ENCODE measurements around the gene PCDHGA10. TPM values are rescaled to one million over a fixed set of nuclear protein-coding genes. Genes with fewer than 3 reads are reported as not detected.
"Not testable (repeated sequence)": the region's sequence is repeated elsewhere in the genome, so short reads cannot be mapped to it uniquely, and the experiment has no call there.

PCDHGA10 gene
- total RNA-seq, 1 experiment from 2014 or later, result 5.1 TPM

DNA sequence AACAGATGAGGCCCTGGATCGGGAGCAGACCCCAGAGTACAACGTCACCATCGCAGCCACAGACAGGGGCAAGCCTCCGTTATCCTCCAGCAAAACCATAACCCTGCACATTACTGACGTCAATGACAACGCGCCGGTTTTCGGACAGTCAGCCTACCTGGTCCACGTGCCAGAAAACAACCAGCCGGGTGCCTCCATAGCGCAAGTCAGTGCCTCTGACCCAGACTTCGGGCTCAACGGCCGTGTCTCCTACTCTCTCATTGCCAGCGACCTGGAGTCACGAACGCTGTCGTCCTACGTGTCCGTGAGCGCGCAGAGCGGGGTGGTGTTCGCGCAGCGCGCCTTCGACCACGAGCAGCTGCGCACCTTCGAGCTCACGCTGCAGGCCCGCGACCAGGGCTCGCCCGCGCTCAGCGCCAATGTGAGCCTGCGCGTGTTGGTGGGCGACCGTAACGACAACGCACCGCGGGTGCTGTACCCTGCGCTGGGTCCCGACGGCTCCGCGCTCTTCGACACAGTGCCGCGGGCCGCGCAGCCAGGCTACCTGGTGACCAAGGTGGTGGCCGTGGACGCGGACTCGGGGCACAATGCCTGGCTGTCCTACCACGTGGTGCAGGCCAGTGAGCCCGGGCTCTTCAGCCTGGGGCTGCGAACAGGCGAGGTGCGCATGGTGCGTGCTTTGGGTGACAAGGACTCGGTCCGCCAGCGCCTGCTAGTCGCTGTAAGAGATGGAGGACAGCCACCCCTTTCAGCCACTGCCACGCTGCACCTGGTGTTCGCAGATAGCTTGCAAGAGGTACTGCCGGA lies 6.5 kb downstream of the PCDHGA10 start:
- DNase-seq (ENCODE audit: extremely low read depth, low read depth), result no peak

DNA sequence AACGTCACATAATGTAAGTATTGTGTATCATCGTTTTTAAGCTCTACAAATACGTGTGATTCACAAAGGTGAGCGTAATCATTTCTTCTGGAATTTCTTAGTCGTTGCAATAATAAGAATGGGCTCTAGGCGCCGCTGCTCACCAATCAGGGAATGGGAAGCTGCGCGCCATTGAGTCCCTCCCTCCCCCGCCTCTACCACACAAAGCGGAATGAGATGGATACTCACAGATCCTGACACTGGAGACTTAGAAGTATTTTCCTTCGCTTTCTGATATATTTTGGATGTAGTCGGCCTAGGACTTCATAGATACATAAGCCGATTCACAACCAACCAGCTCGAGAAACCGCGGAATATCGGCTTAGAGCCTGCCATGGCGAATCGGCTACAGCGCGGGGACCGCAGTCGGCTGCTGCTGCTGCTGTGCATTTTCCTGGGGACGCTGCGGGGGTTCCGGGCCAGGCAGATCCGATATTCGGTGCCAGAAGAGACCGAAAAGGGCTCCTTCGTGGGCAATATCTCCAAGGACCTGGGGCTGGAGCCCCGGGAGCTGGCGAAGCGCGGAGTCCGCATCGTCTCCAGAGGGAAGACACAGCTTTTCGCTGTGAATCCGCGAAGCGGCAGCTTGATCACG lies 8.2 kb downstream of the PCDHGA10 start, which contains the start of gene PCDHGA11:
PCDHGA11 (plus strand) TSS at position 197 of the 634 bp plus-strand sequence; CDS start at position 374, 177 bp downstream.
- DNase-seq (ENCODE audit: extremely low read depth, low read depth), result no peak

DNA sequence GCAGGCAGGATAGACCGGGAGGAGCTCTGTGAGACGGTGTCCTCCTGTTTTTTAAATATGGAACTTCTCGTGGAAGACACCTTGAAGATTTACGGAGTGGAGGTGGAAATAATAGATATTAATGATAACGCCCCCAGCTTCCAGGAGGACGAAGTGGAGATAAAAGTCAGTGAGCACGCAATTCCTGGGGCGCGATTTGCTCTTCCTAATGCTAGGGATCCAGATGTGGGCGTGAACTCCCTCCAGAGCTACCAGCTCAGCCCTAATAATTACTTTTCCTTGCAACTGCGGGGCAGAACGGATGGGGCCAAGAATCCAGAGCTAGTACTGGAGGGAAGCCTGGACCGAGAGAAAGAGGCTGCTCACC lies 8.7 kb downstream of the PCDHGA10 start:
- no peak for DNase-seq (ENCODE audit: extremely low read depth, low read depth)

DNA sequence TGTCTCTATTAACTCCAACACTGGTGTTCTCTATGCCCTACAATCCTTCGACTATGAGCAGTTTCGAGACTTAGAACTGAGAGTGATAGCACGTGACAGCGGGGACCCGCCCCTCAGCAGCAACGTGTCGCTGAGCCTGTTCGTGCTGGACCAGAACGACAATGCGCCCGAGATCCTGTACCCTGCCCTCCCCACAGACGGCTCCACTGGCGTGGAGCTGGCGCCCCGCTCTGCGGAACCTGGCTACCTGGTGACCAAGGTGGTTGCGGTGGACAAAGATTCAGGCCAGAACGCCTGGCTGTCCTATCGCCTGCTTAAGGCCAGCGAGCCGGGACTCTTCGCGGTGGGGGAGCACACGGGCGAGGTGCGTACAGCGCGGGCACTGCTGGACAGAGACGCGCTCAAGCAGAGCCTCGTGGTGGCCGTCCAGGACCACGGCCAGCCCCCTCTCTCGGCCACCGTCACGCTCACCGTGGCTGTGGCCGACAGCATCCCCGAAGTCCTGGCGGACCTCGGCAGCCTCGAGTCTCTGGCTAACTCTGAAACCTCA lies 10.0 kb downstream of the PCDHGA10 start:
- DNase-seq (ENCODE audit: extremely low read depth, low read depth), result no peak

DNA sequence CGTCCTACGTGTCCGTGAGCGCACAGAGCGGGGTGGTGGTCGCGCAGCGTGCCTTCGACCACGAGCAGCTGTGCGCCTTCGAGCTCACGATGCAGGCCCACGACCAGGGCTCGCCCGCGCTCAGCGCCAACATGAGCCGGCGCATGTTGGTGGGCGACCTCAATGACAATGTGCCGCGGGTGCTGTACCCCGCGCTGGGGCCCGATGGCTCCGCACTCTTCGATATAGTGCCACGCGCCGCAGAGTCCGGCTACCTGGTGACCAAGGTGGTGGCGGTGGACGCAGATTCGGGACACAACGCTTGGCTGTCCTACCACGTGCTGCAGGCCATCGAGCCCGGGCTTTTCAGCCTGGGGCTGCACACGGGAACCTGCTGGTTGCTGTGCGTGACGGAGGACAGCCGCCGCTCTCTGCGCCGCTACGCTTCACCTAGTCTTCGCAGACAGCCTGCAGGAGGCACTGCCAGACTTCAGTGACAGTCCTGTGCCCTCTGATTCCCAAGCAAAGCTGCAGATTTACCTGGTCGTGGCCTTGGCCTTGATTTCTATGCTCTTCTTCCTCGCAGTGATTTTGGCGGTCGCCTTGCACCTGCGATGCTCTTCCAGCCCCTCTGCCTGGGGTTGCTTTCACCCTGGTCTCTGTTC lies 15.1 kb downstream of the PCDHGA10 start:
- DNase-seq (ENCODE audit: extremely low read depth, low read depth), result no peak

DNA sequence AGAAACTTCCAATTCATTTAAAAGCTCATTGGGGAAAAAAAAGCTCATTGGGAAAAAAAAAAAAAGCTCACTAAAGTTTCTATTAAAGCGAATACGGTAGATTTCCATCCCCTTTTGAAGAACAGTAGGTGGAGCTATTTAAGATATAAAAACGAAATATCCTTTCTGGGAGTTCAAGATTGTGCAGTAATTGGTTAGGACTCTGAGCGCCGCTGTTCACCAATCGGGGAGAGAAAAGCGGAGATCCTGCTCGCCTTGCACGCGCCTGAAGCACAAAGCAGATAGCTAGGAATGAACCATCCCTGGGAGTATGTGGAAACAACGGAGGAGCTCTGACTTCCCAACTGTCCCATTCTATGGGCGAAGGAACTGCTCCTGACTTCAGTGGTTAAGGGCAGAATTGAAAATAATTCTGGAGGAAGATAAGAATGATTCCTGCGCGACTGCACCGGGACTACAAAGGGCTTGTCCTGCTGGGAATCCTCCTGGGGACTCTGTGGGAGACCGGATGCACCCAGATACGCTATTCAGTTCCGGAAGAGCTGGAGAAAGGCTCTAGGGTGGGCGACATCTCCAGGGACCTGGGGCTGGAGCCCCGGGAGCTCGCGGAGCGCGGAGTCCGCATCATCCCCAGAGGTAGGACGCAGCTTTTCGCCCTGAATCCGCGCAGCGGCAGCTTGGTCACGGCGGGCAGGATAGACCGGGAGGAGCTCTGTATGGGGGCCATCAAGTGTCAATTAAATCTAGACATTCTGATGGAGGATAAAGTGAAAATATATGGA lies 17.7 kb downstream of the PCDHGA10 start, which contains the start of gene PCDHGA12:
PCDHGA12 (plus strand) TSS at position 176 of the 782 bp plus-strand sequence; CDS start at position 429, 253 bp downstream.
- no peak for DNase-seq (ENCODE audit: extremely low read depth, low read depth)

DNA sequence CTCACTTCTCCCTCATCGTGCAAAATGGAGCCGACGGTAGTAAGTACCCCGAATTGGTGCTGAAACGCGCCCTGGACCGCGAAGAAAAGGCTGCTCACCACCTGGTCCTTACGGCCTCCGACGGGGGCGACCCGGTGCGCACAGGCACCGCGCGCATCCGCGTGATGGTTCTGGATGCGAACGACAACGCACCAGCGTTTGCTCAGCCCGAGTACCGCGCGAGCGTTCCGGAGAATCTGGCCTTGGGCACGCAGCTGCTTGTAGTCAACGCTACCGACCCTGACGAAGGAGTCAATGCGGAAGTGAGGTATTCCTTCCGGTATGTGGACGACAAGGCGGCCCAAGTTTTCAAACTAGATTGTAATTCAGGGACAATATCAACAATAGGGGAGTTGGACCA lies 18.5 kb downstream of the PCDHGA10 start:
- DNase-seq (ENCODE audit: extremely low read depth, low read depth), result no peak

- not testable (repeated sequence) for DNase-seq (ENCODE audit: extremely low read depth, low read depth)
Observed at GRCh38 chr5:141432308-141432707, 19.5 kb downstream of the PCDHGA10 start.

DNA sequence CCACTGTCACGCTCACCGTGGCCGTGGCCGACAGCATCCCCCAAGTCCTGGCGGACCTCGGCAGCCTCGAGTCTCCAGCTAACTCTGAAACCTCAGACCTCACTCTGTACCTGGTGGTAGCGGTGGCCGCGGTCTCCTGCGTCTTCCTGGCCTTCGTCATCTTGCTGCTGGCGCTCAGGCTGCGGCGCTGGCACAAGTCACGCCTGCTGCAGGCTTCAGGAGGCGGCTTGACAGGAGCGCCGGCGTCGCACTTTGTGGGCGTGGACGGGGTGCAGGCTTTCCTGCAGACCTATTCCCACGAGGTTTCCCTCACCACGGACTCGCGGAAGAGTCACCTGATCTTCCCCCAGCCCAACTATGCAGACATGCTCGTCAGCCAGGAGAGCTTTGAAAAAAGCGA lies 19.9 kb downstream of the PCDHGA10 start:
- DNase-seq (ENCODE audit: extremely low read depth, low read depth), result not testable (repeated sequence)

DNA sequence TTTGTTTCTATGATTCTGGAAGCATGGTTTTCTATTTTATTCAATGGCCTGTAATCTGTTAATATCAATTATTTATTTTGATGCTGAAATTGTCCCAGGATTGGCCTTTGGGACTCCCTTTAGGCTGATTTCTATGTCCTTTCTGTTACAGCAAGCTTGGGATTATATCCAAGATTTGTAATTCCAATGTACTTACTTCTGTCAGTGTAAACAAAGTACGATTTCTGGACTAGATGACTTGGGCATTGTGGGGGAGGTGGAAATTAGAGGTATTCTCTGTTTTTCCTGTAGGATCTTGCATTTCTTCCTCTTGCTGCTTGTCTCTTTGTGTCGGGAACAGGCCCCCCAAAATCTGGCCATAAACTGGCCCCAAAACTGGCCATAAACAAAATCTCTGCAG lies 21.2 kb downstream of the PCDHGA10 start:
- no peak for DNase-seq (ENCODE audit: extremely low read depth, low read depth)

DNA sequence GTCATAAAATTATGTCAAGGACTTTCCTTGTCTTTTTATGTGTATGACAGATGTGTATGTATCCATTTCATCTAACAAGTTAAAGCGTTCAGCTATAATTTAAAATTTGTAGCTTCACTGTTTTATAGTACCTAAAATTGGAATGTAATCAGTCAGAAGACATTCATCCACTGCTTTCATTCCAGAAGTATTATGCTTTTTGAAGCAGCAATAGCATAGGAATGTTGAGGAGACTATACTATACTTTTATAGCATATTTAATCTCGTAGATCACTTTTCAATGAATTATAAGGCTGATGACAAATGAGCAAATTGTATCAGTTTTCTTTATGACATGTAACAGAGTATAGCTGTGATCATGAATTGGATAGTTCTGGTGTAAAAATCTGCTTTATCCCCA lies 24.4 kb downstream of the PCDHGA10 start:
- DNase-seq (ENCODE audit: extremely low read depth, low read depth), result no peak

- DNase-seq (ENCODE audit: extremely low read depth, low read depth), result no peak
Observed at GRCh38 chr5:141439411-141440141, 26.8 kb downstream of the PCDHGA10 start.

DNA sequence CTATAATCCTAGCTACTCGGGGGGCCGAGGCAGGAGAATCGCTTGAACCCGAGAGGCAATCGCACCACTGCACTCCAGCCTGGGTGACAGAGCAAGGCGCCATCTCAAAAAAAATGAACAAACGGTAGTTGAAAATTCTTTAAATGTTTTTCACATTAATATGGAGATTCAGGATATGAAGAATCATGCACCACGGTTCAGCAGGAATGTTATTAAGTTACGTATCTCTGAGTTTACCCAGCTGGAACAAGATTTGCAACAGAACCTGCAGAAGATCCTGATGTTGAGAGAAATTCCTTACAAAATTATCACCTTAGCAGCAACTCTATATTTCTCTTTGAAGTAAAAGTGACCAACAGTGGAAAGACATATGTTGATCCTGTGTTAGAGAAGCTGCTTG lies 27.6 kb downstream of the PCDHGA10 start:
- DNase-seq (ENCODE audit: extremely low read depth, low read depth), result no peak

- DNase-seq (ENCODE audit: extremely low read depth, low read depth), result no peak
Observed at GRCh38 chr5:141441571-141442170, 28.9 kb downstream of the PCDHGA10 start.

DNA sequence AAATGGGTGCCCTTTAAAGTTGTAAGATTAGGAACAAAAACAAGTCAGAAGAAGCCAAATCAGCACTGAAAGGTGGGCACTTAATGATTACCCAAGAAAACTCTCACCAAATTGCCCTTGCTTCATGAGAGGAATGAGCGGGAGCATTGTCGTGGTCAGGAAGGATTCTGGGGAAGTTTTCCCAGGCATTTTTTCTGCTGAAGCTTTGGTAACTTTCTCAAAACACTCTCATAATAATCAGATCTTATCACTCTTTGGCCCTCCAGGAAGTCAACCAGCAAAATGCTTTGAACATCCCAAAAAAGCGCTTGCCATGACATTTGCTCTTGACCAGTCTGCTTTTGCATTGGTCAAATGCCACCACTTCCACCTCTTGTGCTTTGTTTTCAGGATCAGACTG lies 52.6 kb downstream of the PCDHGA10 start:
- DNase-seq (ENCODE audit: extremely low read depth, low read depth), result no peak

Measured in NCI-H460 (cell line).